Measurements from ENCODE around the gene XRCC5.
"Not testable (repeated sequence)": the region's sequence is repeated elsewhere in the genome, so short reads cannot be mapped to it uniquely, and the experiment has no call there.

XRCC5 gene

GRCh38 chr2:216119986-216120385 is 10.8 kb downstream of the XRCC5 start:
- DNase-seq: no peak

DNA sequence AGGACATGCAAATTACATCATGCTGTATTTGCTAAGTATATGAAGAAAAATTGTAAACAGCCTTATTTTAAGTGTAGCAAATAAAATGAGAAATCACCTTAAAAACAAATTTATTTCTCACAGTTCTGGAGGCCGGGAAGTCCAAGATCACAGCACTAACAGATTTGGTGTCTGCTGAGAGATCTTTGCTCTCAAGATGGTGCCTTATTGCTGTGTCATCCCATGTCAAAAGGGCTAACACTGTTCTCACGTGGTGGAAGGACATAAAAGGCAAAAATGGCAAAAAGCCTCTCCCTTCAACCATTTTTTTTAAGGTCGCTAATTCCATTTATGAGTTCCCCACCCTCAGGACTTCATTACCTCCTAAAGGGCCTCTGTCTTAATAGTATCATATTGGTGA is 12.1 kb downstream of the XRCC5 start:
- no peak for DNase-seq

- no peak for DNase-seq
Measured at GRCh38 chr2:216126943-216127342, 17.8 kb downstream of the XRCC5 start.

DNA sequence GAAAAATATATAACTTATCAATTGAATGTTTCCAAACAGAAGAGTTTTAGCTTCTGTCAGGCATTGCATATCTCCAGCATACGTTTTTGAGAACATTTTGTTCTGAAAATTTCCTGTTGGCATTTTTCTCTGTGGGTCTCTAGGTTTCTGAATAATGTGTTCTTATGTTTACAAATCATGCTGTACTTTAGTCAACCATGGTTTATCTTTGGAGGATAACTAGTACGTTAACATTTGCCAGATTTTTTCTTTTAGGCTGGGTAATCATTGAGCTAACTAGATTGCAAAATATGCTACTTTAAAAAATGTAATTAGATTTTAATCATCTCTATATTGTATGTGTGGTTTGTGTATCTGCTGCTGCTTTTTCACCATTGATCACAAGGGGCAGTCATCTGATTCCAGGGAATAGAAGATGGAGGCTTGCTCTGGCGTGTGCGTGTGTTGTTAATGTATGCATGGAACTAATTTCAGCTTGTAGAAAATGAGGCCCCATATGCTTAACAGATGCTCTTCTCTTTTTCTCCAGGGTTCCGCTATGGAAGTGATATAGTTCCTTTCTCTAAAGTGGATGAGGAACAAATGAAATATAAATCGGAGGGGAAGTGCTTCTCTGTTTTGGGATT is 21.3 kb downstream of the XRCC5 start:
- no peak for DNase-seq

- DNase-seq: no peak
Measured at GRCh38 chr2:216131175-216131926, 22.2 kb downstream of the XRCC5 start.

- no peak for DNase-seq
Measured at GRCh38 chr2:216132585-216132984, 23.4 kb downstream of the XRCC5 start.

DNA sequence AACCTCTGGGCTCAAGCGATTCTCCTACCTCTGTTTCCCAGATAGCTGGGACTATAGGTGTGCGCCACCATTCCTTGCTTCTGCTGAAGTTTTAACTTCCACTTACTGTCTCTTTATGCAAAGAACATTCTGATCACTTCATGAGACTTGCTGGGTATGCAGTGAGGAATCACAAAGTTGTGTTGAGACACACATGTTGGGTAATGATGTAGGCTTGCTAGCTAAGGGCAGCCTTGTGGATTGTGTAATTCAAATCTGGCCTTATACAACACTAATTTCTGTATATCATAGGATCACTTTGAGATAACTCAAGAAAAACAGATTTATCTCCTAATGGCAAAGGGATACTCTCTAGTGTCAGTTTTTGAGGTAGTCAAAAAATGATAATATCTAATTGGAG is 24.2 kb downstream of the XRCC5 start:
- no peak for DNase-seq

- DNase-seq: no peak
Measured at GRCh38 chr2:216134958-216135541, 25.9 kb downstream of the XRCC5 start.

- no peak for DNase-seq
Measured at GRCh38 chr2:216139884-216140283, 30.7 kb downstream of the XRCC5 start.

- not testable (repeated sequence) for DNase-seq
Measured at GRCh38 chr2:216141516-216141915, 32.4 kb downstream of the XRCC5 start.

GRCh38 chr2:216142540-216142939 is 33.4 kb downstream of the XRCC5 start:
- DNase-seq: no peak

DNA sequence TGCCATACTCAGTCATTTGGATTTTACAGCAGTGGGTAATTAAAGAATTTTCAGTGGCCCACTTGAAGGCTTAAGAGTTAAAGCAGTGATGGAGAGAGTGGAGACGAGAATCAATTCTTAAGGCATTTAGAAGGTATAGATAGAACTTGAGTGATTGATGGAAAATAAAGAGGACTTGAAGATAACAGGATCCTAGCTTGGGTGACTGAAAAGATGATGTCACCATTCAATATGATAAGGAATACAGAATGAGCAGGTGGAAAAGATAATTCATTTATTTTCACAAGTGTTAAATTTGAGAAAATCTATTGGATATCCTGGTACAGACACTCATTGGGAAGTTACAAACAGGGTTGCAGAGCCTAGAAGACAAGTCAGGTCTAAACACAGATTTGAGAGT is 35.2 kb downstream of the XRCC5 start:
- no peak for DNase-seq

GRCh38 chr2:216144857-216145256 is 35.7 kb downstream of the XRCC5 start:
- DNase-seq: no peak

DNA sequence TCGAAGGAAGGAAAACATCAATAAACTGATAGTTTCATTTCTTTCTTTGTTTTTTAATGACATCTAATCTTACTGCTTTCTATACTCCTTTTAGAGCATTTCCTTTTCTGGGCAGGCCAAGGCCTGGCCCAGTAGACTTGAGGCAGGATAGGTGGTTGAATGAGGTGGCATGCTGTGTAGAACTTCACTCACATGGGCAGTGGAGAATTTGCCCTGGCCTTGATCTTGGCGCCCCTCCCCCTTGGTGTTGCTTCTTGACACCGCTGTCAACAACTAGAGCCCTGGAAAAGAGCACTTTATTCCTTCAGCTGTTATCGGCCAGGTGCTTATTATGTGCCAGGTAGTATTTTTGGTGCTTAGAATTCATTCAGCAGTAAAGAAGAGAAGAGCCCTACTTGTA is 37.4 kb downstream of the XRCC5 start:
- DNase-seq: no peak

- DNase-seq: no peak
Measured at GRCh38 chr2:216147172-216148131, 38.3 kb downstream of the XRCC5 start.

GRCh38 chr2:216148983-216149382 is 39.8 kb downstream of the XRCC5 start:
- no peak for DNase-seq

GRCh38 chr2:216149741-216150140 is 40.6 kb downstream of the XRCC5 start:
- no peak for DNase-seq

DNA sequence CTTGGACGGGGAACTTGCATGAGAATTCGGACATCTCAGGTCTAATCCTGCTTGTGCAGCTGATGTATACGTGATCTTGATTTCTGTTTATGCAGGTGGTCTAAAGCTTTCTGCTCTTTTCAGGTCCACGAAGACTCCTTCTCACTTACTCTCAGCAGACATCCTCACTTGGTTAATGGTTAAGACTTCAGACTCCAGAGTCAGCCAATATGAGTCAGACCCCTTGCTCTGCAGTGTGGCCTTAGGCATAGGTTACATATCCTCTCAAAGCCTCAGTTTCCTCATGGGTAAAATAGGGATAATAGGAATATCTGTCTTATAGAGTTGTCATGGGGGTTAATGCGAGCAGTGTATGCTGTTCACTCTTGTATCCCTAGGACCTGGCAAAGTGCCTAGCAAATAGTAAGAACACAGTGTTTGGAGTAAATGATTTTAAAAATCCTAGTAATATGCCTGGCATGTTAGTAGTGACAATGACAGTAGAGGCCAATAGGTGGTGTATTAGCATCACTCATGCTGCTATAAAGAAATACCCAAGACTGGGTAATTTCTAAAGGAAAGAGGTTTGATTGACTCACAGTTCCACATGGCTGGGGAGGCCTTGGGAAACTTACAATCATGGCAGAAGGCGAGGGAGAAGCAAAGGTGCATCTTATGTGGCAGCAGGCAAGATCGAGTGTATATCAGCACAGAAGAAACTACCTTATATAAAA is 42.3 kb downstream of the XRCC5 start:
- DNase-seq: no peak

GRCh38 chr2:216155954-216156353 is 46.8 kb downstream of the XRCC5 start:
- DNase-seq: no peak

GRCh38 chr2:216156822-216157221 is 47.7 kb downstream of the XRCC5 start:
- no peak for DNase-seq

- DNase-seq: no peak
Measured at GRCh38 chr2:216159144-216159543, 50.0 kb downstream of the XRCC5 start.

- DNase-seq: no peak
Measured at GRCh38 chr2:216159646-216160045, 50.5 kb downstream of the XRCC5 start.
